Measurements from ENCODE around the gene GRB10.

Gene GRB10

DNA sequence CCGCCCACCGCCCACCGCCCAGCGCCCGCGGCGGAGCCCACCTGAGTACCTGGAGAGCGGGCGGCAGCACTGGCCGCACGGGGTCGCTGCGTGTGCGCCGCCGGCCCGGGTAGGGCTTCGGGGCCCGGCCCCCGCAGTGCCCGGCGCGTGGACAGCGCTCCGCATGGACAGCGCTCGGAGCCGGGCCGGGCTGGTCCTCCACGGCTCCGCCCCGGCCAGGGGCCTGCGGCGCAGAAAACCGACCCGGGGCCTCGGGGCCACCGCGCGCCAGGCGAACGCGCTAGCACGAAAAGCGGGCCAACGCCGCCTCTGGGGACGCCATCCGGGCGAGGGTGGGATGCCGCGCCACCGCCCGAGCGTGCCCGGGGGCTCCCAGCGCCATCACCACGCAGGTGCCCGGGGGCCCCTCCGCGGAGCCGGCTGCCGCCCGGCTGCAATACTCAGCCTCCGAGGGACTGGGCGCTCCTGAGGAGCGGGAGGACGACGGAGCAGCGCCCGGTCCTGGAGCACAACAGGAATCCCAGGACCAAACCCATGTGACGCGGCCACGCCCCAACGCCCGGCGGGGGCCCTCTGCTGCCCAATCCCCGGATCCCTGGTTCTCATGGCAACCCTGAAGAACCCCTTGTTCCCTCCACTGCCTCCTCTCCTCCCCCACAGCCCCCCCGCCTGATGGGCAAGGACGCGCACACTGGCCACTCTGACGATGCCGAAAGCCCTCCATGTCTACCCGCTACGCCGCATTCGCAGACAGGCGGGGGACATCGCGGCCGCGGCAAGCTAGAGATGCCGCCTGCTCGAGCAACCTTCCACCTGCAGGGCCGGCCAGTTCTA lies at the start of gene GRB10:
GRB10 (minus strand) TSS at position 522 of the 834 bp plus-strand sequence. CDS start 50,574 bp downstream, outside the sequence.
- no peak for DNase-seq

DNA sequence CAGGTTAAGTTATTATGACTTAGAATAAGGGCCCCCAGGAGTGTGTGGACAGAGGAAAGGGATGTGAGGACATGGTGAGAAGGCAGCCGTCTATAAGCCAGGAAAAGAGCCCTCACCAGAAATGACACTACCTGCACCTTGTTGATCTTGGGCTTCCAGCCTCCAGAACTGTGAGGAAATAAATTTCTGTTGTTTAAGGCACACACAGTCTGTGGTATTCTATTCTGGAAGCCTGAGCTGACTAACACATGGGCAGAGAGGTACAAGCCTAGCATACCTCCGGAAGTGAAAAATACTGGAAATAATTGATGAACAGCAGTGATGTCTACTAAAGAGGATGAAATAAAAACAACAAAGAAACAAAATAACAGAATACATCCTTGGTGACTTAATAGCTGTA lies 46.1 kb upstream of the GRB10 start:
- DNase-seq = no peak

DNA sequence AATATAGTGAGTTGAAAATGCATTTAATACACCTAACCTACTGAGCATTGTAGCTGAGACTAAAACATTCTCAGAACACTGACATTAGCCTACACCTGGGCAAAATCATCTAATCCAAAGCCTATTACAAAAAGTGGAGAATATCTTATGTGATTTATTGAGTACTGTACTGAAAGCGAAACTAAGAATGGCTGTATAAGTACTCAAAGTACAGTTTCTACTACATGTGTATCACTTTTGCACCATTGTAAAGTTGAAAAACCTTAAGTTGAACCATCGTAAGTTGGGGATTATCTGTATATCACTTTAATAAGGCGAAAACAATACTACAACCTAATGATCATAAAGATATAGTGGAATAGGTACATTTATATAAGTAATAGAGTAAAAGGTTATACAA lies 45.4 kb upstream of the GRB10 start:
- no peak for DNase-seq

DNA sequence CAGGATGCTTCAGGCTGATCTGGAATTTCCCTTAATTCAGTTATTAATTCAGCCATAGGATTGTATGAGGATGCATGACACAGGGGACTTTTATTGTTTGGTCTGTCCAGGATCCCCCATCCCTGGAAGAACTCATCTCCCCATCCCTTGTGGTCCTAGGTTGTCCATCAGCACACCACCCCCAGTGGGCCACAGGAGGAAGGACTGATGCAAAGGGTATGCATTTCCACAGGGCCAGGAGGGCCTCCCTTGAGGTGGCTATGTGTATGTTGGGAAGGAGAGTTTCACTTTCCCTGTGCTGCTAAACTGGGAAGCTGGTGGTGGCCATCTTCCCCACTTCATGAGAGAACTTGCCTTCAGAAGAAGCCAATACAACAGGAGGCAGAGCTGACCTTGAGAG lies 44.6 kb upstream of the GRB10 start:
- DNase-seq = no peak

DNA sequence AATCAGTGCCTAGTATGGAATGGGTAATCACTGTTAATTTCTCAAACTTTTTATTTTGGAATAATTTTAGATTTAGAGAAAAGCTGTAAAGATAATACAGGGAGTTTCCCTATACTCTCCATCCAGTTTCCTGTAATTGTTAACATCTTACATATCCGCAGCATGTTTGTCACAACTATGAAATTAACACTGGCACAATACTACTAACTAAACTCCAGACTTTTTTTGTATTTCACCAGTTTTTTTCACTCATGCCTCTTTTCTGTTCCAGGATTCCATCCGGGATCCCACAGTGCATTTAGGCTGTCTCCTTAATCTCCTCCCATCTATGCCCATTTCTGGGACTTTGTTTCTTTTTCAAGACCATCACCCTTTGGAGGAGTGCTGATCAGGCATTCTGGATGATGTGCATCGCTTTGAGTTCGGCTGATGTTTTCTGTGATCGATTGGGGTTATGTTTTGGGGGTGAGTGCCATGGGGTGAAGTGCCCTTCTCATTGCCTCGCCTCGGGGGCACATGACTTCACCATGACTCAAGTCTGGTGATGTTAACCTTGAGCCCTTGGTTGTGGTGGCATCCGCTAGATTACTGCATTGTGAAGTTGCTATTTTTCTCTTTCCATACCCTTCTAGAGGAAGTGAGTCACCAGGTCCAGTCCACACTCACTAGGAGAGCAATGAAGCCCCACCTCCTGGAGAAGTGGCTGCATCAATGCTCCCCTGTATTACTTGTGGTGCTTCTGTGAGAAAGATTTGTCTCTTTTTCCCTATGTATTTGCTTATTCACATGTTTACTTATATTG lies 43.9 kb upstream of the GRB10 start:
- DNase-seq = no peak

DNA sequence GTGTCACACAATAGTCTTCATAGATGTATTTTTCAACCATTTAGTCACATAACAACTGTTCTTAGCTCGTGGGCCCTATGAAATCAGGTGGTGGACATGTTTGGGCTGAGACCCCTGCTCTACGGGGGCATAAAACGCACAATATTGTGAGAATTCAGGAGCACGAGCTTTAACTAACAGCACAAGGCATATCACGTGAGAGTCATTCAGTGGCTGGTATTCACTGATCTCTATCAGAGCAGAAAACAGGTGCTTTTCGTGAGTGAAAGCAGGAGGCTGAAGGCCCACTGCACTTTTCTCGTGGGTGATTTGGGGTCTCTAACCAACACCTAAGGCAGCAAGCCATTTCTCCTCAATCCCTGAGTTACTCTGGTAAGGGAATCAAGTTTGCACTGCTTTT lies 42.8 kb upstream of the GRB10 start:
- DNase-seq = no peak

DNA sequence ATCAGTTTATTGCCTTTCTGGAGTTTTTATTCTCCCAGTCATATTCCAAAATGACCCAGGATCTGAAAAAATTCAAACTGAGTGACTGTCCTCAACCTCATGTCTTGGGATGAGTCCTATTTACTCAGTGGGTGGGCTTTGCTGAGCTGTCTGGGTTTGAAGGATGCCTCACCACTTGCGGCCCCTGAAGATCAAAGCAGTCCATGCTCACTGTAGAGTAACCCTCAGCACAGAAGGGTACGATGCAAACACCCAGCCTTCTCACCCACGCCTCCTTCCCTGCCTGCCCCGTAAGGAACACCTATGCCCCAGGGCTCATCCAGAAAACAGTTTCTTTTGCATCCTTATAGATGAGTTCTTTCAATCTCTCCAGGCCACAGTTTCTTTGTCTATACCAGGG lies 42.2 kb upstream of the GRB10 start:
- DNase-seq = no peak

DNA sequence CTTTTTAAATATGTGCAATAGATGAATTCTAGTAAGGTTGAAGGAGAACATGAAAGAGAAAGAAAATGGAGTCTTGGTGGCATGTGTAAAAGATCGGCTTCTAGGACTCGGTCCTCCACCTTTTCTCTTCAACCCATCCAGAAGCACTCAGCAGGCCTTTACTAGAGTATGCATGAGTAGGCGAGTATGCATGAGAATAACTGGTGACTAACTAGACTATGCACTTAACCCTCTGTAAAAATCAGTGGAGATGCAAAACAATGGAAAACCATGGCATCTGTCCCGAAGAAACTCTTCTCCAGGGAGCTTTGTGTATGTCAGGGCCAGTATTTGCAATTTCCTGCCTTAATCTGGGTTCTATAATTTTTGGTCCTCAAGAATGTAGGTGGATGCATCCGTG lies 40.0 kb upstream of the GRB10 start:
- DNase-seq = no peak

DNA sequence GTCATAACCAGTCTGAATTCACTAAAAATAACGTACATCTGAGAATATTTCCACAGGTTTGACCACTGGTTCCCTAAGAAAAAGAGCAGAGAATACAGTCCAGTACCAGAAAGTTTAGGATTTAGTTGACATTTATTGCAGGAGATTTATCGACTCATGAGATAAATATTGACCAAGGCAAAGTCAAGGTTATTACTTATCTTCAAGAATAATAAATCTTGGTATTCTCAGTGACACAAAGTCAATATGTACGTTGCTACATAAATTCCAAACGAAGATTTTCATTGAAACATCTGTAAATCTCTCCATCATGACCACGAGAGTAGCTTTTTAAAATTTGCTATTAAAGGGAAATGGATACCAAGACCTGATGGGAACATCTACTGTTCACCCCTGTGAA lies 39.4 kb upstream of the GRB10 start:
- no peak for DNase-seq

DNA sequence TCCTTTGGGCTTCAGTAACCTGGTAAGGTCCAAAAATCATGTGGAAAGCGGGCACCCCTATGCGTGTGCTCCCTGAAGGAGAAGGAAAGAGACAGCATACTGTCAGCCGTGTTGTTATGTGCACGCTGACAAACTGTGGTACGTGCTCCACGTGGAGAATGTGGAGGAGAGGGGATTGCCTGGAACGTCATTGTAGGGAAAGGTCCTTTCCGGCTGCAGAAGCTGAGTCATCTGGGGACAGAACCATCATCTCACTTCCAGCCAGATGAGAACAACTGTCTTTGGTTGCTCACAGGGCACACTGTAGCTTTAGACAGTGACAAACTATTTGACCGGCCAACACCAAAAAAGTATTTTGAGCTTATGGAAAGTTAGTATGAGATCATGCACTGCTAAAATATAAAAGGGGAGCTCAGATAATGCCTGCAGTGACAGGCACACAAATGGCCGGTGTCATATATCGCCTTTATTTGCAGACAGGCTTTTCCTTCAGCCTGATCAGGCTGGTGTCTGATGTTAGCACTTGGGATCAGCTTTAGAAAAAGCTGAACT lies 38.8 kb upstream of the GRB10 start:
- no peak for DNase-seq

DNA sequence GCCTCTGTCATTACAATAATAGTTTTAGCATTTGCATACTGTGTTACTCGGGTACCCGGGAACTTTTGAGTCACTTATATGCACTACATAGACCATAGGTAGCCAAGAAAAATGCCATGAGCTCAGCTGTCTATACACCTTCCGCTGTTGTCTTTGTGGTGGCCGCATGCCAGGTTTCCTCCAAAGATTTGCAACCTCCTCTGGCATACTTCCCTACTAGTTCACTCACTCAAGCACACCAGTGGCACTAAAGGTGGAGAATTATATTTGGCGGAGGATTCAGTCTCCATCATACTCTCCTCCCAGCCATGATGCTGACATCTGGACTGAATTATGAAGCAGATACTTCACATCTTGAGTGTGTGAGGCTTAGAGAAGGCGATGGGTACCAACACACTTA lies 35.6 kb upstream of the GRB10 start:
- DNase-seq = no peak

DNA sequence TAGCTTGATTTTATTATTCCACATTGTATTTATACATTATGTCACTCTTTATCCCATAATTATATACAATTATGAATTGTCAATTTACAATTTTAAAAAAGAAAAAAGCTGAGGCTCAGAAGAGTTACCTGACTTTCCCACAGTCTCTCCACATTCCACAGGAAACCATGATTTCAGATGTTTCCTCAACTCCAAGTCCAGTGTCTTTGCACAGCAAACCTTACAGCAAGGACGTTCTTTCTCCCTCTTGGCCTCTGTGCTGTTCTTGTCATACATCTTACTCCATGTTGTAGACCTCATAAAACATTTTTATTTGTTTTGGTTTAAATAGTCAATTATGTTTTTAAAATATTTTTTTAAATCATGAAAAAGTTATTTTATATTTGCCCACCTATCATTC lies 34.9 kb upstream of the GRB10 start:
- DNase-seq = no peak

DNA sequence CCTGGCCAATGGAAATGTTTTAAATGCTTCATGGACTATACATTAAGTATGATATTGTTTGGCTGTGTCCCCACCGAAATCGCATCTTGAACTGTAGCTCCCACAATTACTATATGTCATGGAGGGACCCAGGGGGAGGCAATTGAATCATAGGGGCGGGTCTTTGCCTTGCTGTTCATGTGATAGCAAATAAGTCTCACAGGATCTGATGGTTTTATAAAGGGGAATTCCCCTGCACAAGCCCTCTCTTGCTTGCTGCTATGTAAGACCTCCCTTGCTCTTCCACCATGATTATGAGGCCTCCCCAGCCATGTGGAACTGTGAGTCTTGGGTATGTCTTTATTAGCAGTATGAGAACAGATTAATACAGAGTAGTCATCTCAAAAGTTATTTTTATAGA lies 32.4 kb upstream of the GRB10 start:
- DNase-seq = no peak

DNA sequence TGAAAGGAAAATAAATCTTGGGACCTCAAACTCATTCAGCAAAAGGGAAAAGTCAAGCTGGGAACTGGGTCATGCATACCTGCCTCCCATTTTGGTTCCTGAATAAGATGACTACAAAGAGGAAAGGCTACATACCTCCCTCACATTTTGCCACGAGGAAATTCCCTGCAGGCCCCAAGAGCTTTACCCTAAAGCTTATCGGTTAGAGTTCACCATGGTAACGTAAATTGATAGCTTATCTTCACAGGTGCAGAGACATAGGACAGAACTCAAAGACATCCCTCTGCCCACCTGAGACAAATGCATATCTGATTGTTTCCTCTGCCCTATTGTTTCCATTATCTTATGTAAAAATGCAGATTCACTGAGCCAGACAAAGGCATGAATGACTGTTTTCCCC lies 31.5 kb upstream of the GRB10 start:
- DNase-seq = no peak

DNA sequence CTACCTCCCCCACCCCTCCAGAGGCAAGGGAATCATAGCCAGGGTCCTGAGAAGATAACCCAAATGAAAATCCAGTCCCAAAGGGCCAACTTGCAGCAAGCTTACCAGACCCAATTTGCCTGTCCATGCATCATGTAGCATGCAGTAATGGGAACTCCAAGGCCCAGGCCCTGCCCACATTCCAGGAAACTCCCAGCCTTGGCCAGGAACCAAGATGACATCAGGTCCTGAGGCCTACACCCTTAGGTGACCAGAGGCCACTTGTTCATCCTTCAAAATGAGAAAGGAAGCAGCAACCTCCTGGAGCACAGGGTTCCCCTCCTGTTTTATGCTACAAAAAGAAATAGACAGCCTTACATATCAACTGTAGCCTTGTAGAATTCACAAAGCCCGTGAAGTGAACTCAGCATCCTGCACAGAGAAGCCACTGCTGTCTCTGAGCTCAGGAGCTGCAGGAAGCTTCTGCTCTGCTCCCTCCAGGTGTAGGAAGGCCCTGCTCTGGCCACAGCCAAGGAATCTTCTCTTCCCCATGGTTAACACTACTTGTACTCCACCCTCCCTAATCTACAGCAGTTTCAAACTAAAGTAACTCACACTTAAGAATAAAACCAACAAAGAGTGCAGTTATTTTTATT lies 30.3 kb upstream of the GRB10 start:
- no peak for DNase-seq

DNA sequence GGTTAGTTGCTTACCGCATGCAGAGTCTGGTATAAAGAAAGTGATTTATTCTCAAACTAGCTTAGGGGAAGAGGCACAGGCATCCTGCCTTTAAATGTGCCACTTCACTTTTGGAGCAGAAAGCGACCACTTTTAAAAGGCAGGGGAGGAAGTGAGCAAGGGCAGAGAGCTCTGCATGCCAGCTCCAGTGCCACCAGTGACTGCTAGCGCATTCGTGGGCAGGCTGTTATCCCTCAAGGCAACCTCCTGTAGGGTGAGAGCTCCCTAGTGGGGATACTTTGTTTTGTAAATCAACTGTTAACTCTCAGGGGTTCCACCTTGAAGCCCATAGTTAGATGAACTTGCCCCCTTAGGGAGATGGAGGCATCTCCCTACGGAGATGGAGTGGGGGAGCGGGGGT lies 29.4 kb upstream of the GRB10 start:
- DNase-seq = no peak

DNA sequence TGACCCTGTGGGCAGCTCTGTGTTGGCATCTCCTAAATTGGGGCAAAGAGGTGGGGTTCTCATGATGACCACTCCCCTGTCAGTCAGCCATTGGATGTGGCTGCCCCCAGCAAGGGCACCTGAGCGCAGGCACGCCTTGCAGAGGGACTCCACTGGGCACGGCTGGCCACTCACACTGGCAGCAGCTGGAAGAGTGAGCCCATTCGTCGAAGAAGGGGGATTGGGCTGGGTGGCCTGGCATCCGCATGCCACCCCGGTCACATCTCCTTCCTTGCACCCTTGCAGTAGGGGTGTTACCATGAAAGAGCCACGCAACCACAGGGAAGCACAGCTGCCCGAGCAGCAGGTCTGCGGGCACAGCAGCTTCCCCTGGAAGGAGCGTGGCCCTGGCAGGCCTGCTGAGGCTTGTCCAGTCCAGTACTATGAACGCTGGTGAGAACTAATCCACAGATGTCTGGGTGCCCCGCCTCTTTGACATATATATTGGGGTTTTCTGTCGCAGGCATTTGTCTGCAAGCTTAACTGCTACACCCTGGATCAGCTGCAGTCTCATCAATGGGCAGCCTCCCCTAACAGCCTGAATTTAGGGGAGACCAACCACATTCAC lies 25.7 kb upstream of the GRB10 start:
- DNase-seq = no peak

DNA sequence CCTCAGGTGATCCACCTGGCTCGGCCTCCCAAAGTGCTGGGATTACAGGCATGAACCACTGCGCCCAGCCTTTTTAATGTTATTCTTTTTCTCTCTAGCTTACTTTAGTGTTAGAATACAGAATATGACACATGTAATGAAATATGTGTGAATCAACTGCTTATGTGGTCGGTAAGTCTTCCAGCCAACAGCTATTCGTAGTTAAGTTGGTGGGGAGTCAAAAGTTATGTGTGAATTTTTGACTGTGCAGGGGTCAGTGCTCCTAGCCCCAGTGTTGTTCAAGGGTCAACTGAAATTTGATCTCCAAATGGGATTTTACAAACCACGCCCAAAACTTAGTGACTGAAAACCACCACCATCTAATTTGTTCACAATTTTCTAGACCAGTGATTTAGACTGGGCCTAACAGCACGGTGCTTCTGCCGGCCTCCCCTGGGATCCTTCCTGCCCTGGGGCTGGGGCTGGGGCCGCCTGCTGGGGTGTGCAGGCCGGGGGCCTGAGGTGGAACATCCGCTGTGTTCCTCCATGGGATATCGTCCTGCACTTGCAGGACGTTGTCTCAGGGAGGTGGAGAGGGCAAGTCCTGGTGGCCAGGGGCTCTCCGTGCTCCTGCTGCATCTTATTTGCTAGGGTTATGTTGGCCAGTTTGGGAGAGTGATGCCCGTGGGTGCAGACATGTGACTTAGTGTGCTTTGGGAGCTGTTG lies 24.5 kb upstream of the GRB10 start:
- DNase-seq = no peak

DNA sequence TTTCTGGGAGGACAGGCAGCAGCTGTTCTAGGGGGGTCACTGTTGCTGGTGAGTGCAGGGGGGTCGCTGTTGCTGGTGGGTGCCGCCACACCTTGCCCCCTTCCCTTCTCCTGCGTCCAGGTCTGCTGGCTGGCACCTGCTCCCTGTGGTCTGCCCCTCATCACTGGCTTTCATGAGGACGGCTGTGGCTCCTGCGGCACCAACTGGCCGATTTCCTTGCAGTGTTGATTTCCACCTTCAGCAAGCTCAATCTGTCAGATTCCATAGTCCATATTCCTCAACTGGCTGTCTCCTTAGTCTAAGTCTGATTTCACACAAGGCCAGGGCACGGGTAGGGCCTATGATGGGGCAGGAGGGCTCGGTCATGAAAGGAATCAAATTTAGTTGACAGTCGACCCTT lies 23.4 kb upstream of the GRB10 start:
- no peak for DNase-seq

DNA sequence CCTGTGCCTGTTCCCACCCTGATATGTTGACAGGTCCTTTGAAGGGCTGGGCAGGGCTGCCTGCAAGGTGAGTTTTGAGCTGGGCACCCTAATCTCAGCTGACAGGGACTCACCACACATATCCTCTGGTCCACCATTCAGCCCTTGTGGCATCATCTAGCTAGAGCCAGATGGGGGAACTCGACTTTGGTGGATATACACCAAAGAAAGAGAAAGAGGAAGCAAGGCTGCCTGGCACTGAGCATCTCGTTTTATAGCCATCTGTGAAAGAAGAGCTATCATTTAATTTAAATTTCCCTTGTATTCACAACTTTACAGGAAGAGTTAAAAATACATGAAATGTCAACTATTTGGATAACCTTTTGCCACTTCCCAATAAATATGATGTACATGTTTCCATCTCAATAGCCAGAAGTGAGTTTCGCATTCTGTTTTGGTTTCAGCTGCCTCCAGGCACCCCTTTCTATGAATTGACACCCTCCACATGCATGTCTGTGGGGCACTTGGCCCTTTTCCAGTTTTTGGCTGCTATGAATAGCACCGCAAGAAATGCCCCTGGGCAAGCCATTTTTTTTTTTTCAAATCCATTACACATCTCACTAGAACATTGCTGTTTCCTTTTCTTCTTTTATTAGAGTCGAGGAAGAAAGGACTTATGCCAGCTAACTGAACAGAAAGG lies 22.9 kb upstream of the GRB10 start:
- no peak for DNase-seq

DNA sequence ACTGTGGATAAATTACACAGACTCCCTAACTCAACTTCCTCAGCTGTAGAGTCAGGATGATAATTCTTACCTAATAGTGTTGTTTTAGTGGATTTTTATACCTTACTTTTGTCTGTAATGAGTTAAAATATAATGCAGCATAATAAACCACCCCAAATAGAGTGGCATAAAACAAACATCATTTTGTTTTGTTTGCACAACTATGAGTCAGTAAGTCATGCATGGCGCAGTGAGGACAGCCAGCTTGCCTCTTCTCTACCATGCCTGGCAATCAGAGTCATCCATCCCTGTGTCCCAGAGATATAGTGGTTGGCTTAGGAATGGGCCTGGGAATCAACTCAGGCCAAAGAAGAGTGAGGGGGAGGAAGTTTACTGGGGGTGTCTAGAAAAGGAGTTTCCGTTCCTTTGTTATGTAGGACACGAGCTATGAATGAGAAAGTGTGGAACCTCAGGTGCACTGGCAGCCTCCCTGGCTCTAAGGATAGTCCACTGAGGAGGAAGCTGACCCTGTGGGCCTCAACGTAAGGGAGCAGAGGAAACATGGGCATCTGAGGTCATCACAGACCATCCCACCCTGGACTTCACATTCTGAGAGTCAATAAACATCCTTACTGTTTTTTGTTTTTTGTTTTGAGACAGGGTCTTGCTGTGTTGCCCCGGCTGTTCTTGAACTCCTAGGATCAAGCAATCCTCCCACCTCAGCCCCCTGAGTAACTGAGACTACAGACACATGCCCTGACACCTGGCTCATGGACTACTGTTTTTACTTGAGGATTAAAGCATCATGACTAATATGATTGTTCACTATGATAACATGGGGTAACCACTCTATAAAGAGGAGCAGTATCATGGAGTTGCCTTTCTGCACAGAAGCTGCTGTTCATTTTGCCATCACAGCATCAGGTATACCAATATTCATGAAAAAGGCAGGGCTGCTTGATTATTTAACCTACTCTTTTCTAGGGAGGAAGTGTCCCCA lies 21.0 kb upstream of the GRB10 start:
- no peak for DNase-seq
